Ovary (tissue), 3 donors: ENCODE measurements around the gene ITPR3.

Experiments used
- CTCF ChIP-seq, 3 donors: fragments of 450-650 bp in 2 of 3; fragments of 200-600 bp in 1 of 3; IDR thresholded peaks; one replicate each; pipeline versions ENCODE4 v1.5.1 to v1.8.0; 2016 to 2022; ENCODE audit warnings: antibody characterized with exemption in 3 of 3, mild to moderate bottlenecking in 1 of 3
- POLR2A ChIP-seq: fragments of 450-650 bp; IDR thresholded peaks from one replicate; pipeline ENCODE4 v1.6.1; 2017; ENCODE audit warnings: antibody characterized with exemption, mild to moderate bottlenecking, moderate library complexity
- donor health status: DM: no; HTN: no; CAD: no.

- TF ChIP-seq CTCF (IDR thresholded peaks at IDR 0.05) (no peak), POLR2A (no peak)
These were observed 46.7 kb downstream of the ITPR3 start for GRCh38 chr6:33667776-33668175.
